Measurements from ENCODE around the gene VPS37D.

Gene VPS37D

DNA sequence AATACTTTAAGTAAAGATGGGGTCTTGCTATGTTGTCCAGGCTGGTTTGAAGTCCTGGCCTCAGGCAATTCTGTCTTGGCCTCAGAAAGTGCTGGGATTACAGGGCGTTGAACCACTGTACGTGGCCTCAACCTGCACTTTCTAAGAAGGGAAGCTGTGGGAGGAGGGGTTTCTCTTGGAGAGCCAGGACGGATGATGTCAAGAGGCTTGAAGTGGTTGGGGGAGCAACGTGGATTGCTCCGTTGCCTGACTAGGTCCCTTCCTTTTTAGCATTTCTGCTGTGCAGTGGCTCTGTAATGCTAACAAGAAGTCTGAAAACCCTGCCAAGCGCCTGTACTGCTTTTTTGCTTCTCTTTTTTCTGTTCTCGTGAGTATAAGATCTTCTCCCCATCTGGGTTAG, 23.0 kb downstream of the VPS37D start:
- no peaks in the 10 kb centered on the region for H3K4me1 ChIP-seq (ENCODE audit: control insufficient read depth in 5 of 5, insufficient read depth in 5 of 5, low read length in 5 of 5)
- H3K36me3 ChIP-seq (ENCODE audit: control insufficient read depth in 5 of 5, insufficient read depth in 5 of 5, low read length in 5 of 5) = peaks cover 5 to 88% (median 72%) of the 10 kb centered on the region in 5 donors
- no peak overlapping the region for H3K27ac ChIP-seq (ENCODE audit: low read depth, low read length)
- H3K9me3 ChIP-seq (ENCODE audit: control insufficient read depth in 5 of 5, low read length in 5 of 5) = no peaks in the 10 kb centered on the region
- no peaks in the 10 kb centered on the region for H3K27me3 ChIP-seq (ENCODE audit: control insufficient read depth in 5 of 5, insufficient read depth in 4 of 5, low read length in 5 of 5)
- H3K4me3 ChIP-seq (ENCODE audit: low read depth in 1 of 5, low read length in 5 of 5) = no peak overlapping the region
- no peak overlapping the region for H3K9ac ChIP-seq (ENCODE audit: low read length in 5 of 5)

DNA sequence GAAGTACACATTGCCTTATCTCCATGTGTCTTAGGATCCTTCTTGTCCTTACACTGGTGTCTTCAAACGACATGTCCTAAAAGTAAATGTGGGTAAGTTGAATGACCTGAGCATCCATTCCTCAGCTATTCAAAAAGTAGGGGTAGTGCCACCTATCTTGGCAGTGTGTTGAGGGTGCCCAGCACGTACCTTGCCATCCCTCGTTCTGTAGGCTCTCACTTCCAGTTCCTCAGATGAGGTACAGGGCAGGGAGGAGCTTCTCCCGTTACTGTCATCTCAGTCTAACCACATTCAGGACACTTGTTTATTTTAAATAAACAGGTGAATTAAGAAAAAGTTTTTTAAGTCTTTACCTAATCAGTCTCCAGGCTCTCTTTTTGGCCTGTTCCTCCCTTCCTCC, 28.7 kb downstream of the VPS37D start:
- peaks cover 3 to 90% (median 85%) of the 10 kb centered on the region in 5 donors for H3K36me3 ChIP-seq (ENCODE audit: control insufficient read depth in 5 of 5, insufficient read depth in 5 of 5, low read length in 5 of 5)
- no peaks in the 10 kb centered on the region for H3K27me3 ChIP-seq (ENCODE audit: control insufficient read depth in 5 of 5, insufficient read depth in 4 of 5, low read length in 5 of 5)
- no peak overlapping the region for H3K27ac ChIP-seq (ENCODE audit: low read depth, low read length)
- no peak overlapping the region for H3K9ac ChIP-seq (ENCODE audit: low read length in 5 of 5)
- no peaks in the 10 kb centered on the region for H3K4me1 ChIP-seq (ENCODE audit: control insufficient read depth in 5 of 5, insufficient read depth in 5 of 5, low read length in 5 of 5)
- no peaks in the 10 kb centered on the region for H3K9me3 ChIP-seq (ENCODE audit: control insufficient read depth in 5 of 5, low read length in 5 of 5)
- H3K4me3 ChIP-seq (ENCODE audit: low read depth in 1 of 5, low read length in 5 of 5) = no peak overlapping the region

DNA sequence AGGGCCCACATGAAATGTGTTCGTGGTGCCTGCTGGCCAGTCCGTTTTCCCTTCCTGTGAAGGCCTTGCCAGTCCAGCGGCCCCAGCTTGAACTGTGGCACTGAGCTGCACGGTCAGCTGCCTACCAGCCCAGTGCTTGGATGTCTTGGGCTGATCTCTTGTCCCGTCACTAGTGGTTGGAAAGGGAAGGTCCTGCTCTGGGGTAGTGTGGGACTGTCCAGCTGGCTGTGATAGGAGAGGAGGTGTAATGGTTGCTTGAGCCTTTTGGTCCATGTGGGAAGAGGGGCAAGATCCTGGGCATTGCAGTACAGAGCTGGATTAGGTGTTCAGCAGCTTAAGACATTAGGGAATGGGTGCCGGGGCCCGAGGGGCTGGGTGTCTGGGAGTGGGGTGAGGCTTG, 30.8 kb downstream of the VPS37D start:
- no peaks in the 10 kb centered on the region for H3K27me3 ChIP-seq (ENCODE audit: control insufficient read depth in 5 of 5, insufficient read depth in 4 of 5, low read length in 5 of 5)
- no peak overlapping the region for H3K9ac ChIP-seq (ENCODE audit: low read length in 5 of 5)
- no peaks in the 10 kb centered on the region for H3K9me3 ChIP-seq (ENCODE audit: control insufficient read depth in 5 of 5, low read length in 5 of 5)
- H3K36me3 ChIP-seq (ENCODE audit: control insufficient read depth in 5 of 5, insufficient read depth in 5 of 5, low read length in 5 of 5) = peaks cover 3 to 76% (median 74%) of the 10 kb centered on the region in 5 donors
- H3K27ac ChIP-seq (ENCODE audit: low read depth, low read length) = no peak overlapping the region
- no peaks in the 10 kb centered on the region for H3K4me1 ChIP-seq (ENCODE audit: control insufficient read depth in 5 of 5, insufficient read depth in 5 of 5, low read length in 5 of 5)
- no peak overlapping the region for H3K4me3 ChIP-seq (ENCODE audit: low read depth in 1 of 5, low read length in 5 of 5)

DNA sequence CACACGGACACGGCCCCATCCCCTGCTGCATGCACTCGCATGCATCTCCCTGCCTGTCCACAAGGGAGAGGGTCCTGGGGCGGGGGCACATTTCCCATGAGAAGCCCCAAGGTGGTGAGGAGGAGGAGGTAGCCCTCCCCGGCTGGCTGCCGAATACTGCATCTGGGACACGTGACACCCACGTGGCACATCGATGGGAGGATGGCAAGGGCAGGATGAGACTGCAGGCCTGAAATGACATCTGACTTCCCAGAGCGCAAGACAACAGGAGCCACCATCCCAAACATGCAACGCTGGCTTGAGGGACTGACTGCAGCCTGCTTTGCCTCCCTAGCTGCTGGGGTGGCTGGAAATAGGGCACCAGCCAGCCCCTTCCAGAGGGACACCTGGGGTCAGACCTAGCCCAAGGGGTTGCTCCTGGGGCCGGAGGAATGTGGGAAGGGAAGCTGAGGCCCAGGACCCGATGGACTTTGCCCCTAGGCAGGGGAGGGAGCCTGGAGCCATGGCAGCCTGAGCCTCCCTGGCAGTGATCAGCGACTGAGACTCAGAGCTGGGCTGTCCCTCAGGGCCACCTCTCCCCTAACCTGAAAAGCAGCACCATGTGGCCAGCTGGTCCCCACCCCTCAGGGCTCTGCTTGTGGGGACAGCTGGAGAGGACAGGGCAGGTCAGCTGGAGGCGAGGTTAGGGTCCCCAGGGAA, 31.9 kb downstream of the VPS37D start:
- H3K36me3 ChIP-seq (ENCODE audit: control insufficient read depth in 5 of 5, insufficient read depth in 5 of 5, low read length in 5 of 5) = peaks cover 3 to 69% (median 63%) of the 10 kb centered on the region in 5 donors

GRCh38 chr7:73700069-73700423, 32.4 kb downstream of the VPS37D start:
- H3K4me3 ChIP-seq (ENCODE audit: low read depth in 1 of 5, low read length in 5 of 5) = no peak overlapping the region
- H3K9ac ChIP-seq (ENCODE audit: low read length in 5 of 5) = no peak overlapping the region
- H3K27ac ChIP-seq (ENCODE audit: low read depth, low read length) = no peak overlapping the region
- H3K4me1 ChIP-seq (ENCODE audit: control insufficient read depth in 5 of 5, insufficient read depth in 5 of 5, low read length in 5 of 5) = peaks cover 0 to 5% (median 2%) of the 10 kb centered on the region in 5 donors
- no peaks in the 10 kb centered on the region for H3K9me3 ChIP-seq (ENCODE audit: control insufficient read depth in 5 of 5, low read length in 5 of 5)
- H3K36me3 ChIP-seq (ENCODE audit: control insufficient read depth in 5 of 5, insufficient read depth in 5 of 5, low read length in 5 of 5) = peaks cover 3 to 64% (median 58%) of the 10 kb centered on the region in 5 donors
- no peaks in the 10 kb centered on the region for H3K27me3 ChIP-seq (ENCODE audit: control insufficient read depth in 5 of 5, insufficient read depth in 4 of 5, low read length in 5 of 5)

More for the DNA sequence above, 31.9 kb downstream of the VPS37D start:
- no peaks in the 10 kb centered on the region for H3K27me3 ChIP-seq (ENCODE audit: control insufficient read depth in 5 of 5, insufficient read depth in 4 of 5, low read length in 5 of 5)
- H3K9me3 ChIP-seq (ENCODE audit: control insufficient read depth in 5 of 5, low read length in 5 of 5) = no peaks in the 10 kb centered on the region
- H3K27ac ChIP-seq (ENCODE audit: low read depth, low read length) = no peak overlapping the region
- no peak overlapping the region for H3K4me3 ChIP-seq (ENCODE audit: low read depth in 1 of 5, low read length in 5 of 5)
- peaks cover 0 to 5% (median 2%) of the 10 kb centered on the region in 5 donors for H3K4me1 ChIP-seq (ENCODE audit: control insufficient read depth in 5 of 5, insufficient read depth in 5 of 5, low read length in 5 of 5)
- no peak overlapping the region for H3K9ac ChIP-seq (ENCODE audit: low read length in 5 of 5)

DNA sequence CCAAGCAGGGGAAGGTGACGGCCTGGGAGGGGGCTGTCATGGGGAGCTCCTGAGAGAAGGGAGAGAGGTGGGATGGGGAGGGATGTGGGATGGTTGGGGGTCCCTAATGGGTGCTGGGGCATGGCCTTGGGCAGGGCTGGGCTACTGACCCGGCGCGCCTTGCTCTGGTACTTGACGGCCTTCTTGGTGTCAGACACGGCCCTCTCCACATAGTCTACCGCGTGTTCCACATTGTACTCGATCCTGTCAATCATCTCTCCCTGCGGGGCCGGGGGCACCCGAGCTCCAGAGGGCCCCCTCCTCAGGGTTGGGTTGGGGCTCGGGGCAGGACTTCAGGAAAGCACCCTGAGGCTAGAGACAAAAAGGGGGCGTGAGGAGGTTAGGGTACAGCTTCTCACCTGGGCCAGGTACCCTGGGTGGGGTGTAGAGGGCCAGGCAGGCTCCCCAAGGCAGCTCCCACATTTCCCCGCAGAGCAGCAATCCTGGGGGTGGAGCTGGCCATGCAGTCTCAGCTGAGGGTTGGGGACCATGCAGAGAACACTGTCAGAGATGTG, 33.0 kb downstream of the VPS37D start:
- H3K27me3 ChIP-seq (ENCODE audit: control insufficient read depth in 5 of 5, insufficient read depth in 4 of 5, low read length in 5 of 5) = no peaks in the 10 kb centered on the region
- H3K9me3 ChIP-seq (ENCODE audit: control insufficient read depth in 5 of 5, low read length in 5 of 5) = no peaks in the 10 kb centered on the region
- peaks cover 0 to 5% (median 2%) of the 10 kb centered on the region in 5 donors for H3K4me1 ChIP-seq (ENCODE audit: control insufficient read depth in 5 of 5, insufficient read depth in 5 of 5, low read length in 5 of 5)
- H3K9ac ChIP-seq (ENCODE audit: low read length in 5 of 5) = no peak overlapping the region
- no peak overlapping the region for H3K27ac ChIP-seq (ENCODE audit: low read depth, low read length)
- H3K36me3 ChIP-seq (ENCODE audit: control insufficient read depth in 5 of 5, insufficient read depth in 5 of 5, low read length in 5 of 5) = peaks cover 2 to 58% (median 53%) of the 10 kb centered on the region in 5 donors
- no peak overlapping the region for H3K4me3 ChIP-seq (ENCODE audit: low read depth in 1 of 5, low read length in 5 of 5)

GRCh38 chr7:73701357-73701995, 33.8 kb downstream of the VPS37D start:
- Histone ChIP-seq H3K27ac (ENCODE audit: low read depth, low read length) (no peak overlapping the region), H3K4me3 (ENCODE audit: low read depth in 1 of 5, low read length in 5 of 5) (no peak overlapping the region), H3K27me3 (ENCODE audit: control insufficient read depth in 5 of 5, insufficient read depth in 4 of 5, low read length in 5 of 5) (no peaks in the 10 kb centered on the region)

GRCh38 chr7:73702226-73702625, 34.6 kb downstream of the VPS37D start:
- H3K4me1 ChIP-seq (ENCODE audit: control insufficient read depth in 5 of 5, insufficient read depth in 5 of 5, low read length in 5 of 5) = peaks cover 0 to 6% (median 2%) of the 10 kb centered on the region in 5 donors
- no peaks in the 10 kb centered on the region for H3K27me3 ChIP-seq (ENCODE audit: control insufficient read depth in 5 of 5, insufficient read depth in 4 of 5, low read length in 5 of 5)
- H3K9me3 ChIP-seq (ENCODE audit: control insufficient read depth in 5 of 5, low read length in 5 of 5) = no peaks in the 10 kb centered on the region
- no peak overlapping the region for H3K9ac ChIP-seq (ENCODE audit: low read length in 5 of 5)
- no peak overlapping the region for H3K4me3 ChIP-seq (ENCODE audit: low read depth in 1 of 5, low read length in 5 of 5)
- peaks cover 0 to 42% (median 37%) of the 10 kb centered on the region in 5 donors for H3K36me3 ChIP-seq (ENCODE audit: control insufficient read depth in 5 of 5, insufficient read depth in 5 of 5, low read length in 5 of 5)
- H3K27ac ChIP-seq (ENCODE audit: low read depth, low read length) = no peak overlapping the region

More at GRCh38 chr7:73701357-73701995, 33.8 kb downstream of the VPS37D start:
- peaks cover 0 to 5% (median 2%) of the 10 kb centered on the region in 5 donors for H3K4me1 ChIP-seq (ENCODE audit: control insufficient read depth in 5 of 5, insufficient read depth in 5 of 5, low read length in 5 of 5)
- no peaks in the 10 kb centered on the region for H3K9me3 ChIP-seq (ENCODE audit: control insufficient read depth in 5 of 5, low read length in 5 of 5)
- H3K36me3 ChIP-seq (ENCODE audit: control insufficient read depth in 5 of 5, insufficient read depth in 5 of 5, low read length in 5 of 5) = peaks cover 0 to 50% (median 45%) of the 10 kb centered on the region in 5 donors
- no peak overlapping the region for H3K9ac ChIP-seq (ENCODE audit: low read length in 5 of 5)

DNA sequence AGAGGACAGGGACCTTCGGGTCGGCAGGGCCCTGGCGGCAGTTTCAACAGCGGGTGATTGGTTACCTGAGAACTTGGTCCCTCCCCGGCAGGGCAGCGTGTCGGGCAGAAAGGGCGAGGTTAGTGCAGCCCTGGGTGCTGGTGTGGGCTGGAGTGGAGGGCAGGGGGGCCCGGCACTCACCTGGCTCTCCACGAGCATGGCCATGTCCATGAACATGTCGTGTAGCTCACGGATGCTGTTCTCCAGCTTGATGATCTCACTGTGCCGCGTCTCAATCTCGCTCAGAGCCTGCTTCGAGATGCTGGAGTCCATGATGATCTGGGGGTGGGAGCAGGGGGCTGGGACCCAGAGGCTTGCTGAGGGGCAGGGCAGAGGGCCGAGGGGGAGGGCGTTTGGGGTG, 35.0 kb downstream of the VPS37D start:
- peaks cover 0 to 38% (median 33%) of the 10 kb centered on the region in 5 donors for H3K36me3 ChIP-seq (ENCODE audit: control insufficient read depth in 5 of 5, insufficient read depth in 5 of 5, low read length in 5 of 5)
- H3K27ac ChIP-seq (ENCODE audit: low read depth, low read length) = no peak overlapping the region
- no peaks in the 10 kb centered on the region for H3K27me3 ChIP-seq (ENCODE audit: control insufficient read depth in 5 of 5, insufficient read depth in 4 of 5, low read length in 5 of 5)
- peaks cover 0 to 9% (median 2%) of the 10 kb centered on the region in 5 donors for H3K4me1 ChIP-seq (ENCODE audit: control insufficient read depth in 5 of 5, insufficient read depth in 5 of 5, low read length in 5 of 5)
- H3K9me3 ChIP-seq (ENCODE audit: control insufficient read depth in 5 of 5, low read length in 5 of 5) = no peaks in the 10 kb centered on the region
- H3K9ac ChIP-seq (ENCODE audit: low read length in 5 of 5) = no peak overlapping the region
- H3K4me3 ChIP-seq (ENCODE audit: low read depth in 1 of 5, low read length in 5 of 5) = no peak overlapping the region

- H3K27ac ChIP-seq (ENCODE audit: low read depth, low read length) = no peak overlapping the region
These were observed 35.6 kb downstream of the VPS37D start for GRCh38 chr7:73703225-73703624.

More at GRCh38 chr7:73703225-73703624, 35.6 kb downstream of the VPS37D start:
- Histone ChIP-seq H3K9me3 (ENCODE audit: control insufficient read depth in 5 of 5, low read length in 5 of 5) (no peaks in the 10 kb centered on the region), H3K36me3 (ENCODE audit: control insufficient read depth in 5 of 5, insufficient read depth in 5 of 5, low read length in 5 of 5) (peaks cover 0 to 35% (median 29%) of the 10 kb centered on the region in 5 donors), H3K9ac (ENCODE audit: low read length in 5 of 5) (no peak overlapping the region), H3K4me1 (ENCODE audit: control insufficient read depth in 5 of 5, insufficient read depth in 5 of 5, low read length in 5 of 5) (peaks cover 0 to 9% (median 2%) of the 10 kb centered on the region in 5 donors), H3K4me3 (ENCODE audit: low read depth in 1 of 5, low read length in 5 of 5) (no peak overlapping the region), H3K27me3 (ENCODE audit: control insufficient read depth in 5 of 5, insufficient read depth in 4 of 5, low read length in 5 of 5) (no peaks in the 10 kb centered on the region)
